ENCODE results near the gene PRR36.

DNA sequence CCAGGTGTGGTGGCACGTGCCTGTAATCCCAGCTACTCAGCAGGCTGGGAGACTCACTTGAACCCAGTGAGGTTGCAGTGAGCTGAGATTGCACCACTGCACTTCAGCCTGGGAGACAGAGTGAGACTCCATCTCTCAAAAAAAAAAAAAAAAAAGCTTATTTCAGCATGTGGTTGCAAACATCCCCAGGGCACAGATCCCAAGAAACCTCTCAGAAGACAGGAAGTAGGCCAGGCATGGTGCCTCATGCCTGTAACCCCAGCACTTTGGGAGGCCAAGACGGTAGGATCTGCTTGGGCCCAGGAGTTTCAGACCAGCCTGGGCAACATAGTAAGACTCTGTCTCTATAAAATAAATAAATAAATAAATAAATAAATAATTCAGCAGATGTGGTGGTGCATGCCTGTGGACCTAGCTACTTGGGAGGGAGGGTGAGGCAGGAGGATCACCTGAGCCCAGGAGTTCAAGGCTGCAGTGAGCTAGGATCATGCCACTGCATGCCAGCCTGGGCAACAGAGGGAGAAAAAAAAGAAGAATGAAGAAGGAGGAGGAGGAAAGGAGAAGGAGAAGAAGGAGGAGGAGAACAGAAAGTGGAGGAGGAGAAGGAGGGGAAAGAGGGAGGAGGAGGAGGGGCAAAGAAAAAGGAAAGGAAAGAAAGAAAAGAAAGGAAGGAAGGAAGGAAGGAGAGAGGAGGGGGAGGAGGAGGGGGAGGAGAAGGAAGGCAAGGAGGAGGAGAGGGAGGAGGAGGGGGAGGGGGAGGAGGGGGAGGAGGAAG is 9.8 kb upstream of the PRR36 start:
- TF ChIP-seq, protein P1, sequence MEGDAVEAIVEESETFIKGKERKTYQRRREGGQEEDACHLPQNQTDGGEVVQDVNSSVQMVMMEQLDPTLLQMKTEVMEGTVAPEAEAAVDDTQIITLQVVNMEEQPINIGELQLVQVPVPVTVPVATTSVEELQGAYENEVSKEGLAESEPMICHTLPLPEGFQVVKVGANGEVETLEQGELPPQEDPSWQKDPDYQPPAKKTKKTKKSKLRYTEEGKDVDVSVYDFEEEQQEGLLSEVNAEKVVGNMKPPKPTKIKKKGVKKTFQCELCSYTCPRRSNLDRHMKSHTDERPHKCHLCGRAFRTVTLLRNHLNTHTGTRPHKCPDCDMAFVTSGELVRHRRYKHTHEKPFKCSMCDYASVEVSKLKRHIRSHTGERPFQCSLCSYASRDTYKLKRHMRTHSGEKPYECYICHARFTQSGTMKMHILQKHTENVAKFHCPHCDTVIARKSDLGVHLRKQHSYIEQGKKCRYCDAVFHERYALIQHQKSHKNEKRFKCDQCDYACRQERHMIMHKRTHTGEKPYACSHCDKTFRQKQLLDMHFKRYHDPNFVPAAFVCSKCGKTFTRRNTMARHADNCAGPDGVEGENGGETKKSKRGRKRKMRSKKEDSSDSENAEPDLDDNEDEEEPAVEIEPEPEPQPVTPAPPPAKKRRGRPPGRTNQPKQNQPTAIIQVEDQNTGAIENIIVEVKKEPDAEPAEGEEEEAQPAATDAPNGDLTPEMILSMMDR (IDR thresholded peaks at IDR 0.05), result no peak
- TF ChIP-seq POLR2A (IDR thresholded peaks at IDR 0.05), result no peak

All from Peyer's patch (tissue), 4 donors.